ENCODE data around the gene GATA5.

GRCh38 chr20:62492711-62493110, 16.9 kb upstream of the GATA5 start:
- TF ChIP-seq CTCF (conservative IDR thresholded peaks at IDR 0.05 in 1 of 2, IDR thresholded peaks at IDR 0.05 in 1 of 2; ENCODE audit: extremely low read depth in 1 of 2, insufficient read depth in 1 of 2, low read depth in 1 of 2, low read length in 2 of 2) (no peak), EZH2 (IDR thresholded peaks at IDR 0.05; ENCODE audit: borderline replicate concordance, low read length) (no peak)
